Endodermal cell (in vitro differentiated cells): Measurements from ENCODE around the gene ALDH1L1. TPM values are rescaled to one million over a fixed set of nuclear protein-coding genes. Genes with fewer than 3 reads are reported as not detected.

Experiments used
- DNase-seq: peaks from one replicate; pipeline ENCODE4 v3.0.0-alpha.2; 2017
- H3K27ac ChIP-seq: 2 replicates; pipeline ENCODE4 v1.5.1; 2013; ENCODE audit warnings: mild to moderate bottlenecking, low read depth, low read length, moderate library complexity
- H3K27me3 ChIP-seq: 2 replicates; pipeline ENCODE4 v1.6.1; 2013; ENCODE audit warnings: mild to moderate bottlenecking, low read length, moderate library complexity; ENCODE audit not compliant: insufficient read depth, control insufficient read depth, poor library complexity, severe bottlenecking
- H3K36me3 ChIP-seq: 2 replicates; pipeline ENCODE4 v1.7.0; 2013; ENCODE audit warnings: mild to moderate bottlenecking, low read length, moderate library complexity; ENCODE audit not compliant: control insufficient read depth, insufficient read depth
- H3K4me1 ChIP-seq: one replicate; pipeline ENCODE4 v1.7.0; 2013; ENCODE audit warnings: low read length; ENCODE audit not compliant: control insufficient read depth, insufficient read depth
- H3K4me3 ChIP-seq: 2 replicates; pipeline ENCODE4 v1.5.1; 2013; ENCODE audit warnings: mild to moderate bottlenecking, low read length, moderate library complexity
- H3K9ac ChIP-seq: 2 replicates; pipeline ENCODE4 v1.6.1; 2013; ENCODE audit warnings: mild to moderate bottlenecking, low read length, moderate library complexity; ENCODE audit not compliant: poor library complexity, severe bottlenecking; ENCODE audit errors: extremely low read depth
- H3K9me3 ChIP-seq: 2 replicates; pipeline ENCODE4 v1.6.1; 2013; ENCODE audit warnings: mild to moderate bottlenecking, low read length, moderate library complexity; ENCODE audit not compliant: control insufficient read depth
- H3K27ac Mint-ChIP-seq: 2 replicates; pipeline ENCODE4 v1.8.0; 2020; ENCODE audit warnings: mixed read lengths
- H3K27me3 Mint-ChIP-seq: 2 replicates; pipeline ENCODE4 v1.8.0; 2021; ENCODE audit warnings: mild to moderate bottlenecking, mixed read lengths; ENCODE audit not compliant: insufficient read depth
- H3K36me3 Mint-ChIP-seq: 2 replicates; pipeline ENCODE4 v1.8.0; 2020; ENCODE audit warnings: low read depth, mixed read lengths
- H3K4me1 Mint-ChIP-seq: 2 replicates; pipeline ENCODE4 v1.8.0; 2020; ENCODE audit warnings: mixed read lengths
- H3K4me3 Mint-ChIP-seq: 2 replicates; pipeline ENCODE4 v1.8.0; 2020; ENCODE audit warnings: mild to moderate bottlenecking, moderate library complexity, mixed read lengths
- H3K9me3 Mint-ChIP-seq: 2 replicates; pipeline ENCODE4 v1.8.0; 2020; ENCODE audit warnings: mild to moderate bottlenecking, mixed read lengths
- WGBS, 2 experiments: methylation state at CpG; one replicate each; pipeline versions ENCODE4 v1.1.5 to v1.1.7; 2013; ENCODE audit warnings: missing lambda C conversion rate in 2 of 2, mixed read lengths in 1 of 2; ENCODE audit not compliant: insufficient coverage in 1 of 2, insufficient read length in 1 of 2; 5-methylcytosine and 5-hydroxymethylcytosine counted together
- total RNA-seq, 2 donors: library from RNA; stranded (reverse); fragmentation: NEBNext Ultra II Directional in 1 of 2; extraction: Animal tissue kit (Norgen Biotek cat#: 25700) in 1 of 2; gene quantifications; 2 replicates in 1 of 2; 3 replicates in 1 of 2; pipeline ENCODE4 v1.2.1, GENCODE V29; 2021
- TF ChIP-seq, protein P1 (sequence below): fragments of 200-600 bp; sonication (generic); conservative IDR thresholded peaks from 2 replicates; pipeline ENCODE4 v1.5.0; 2021; ENCODE audit warnings: antibody characterized with exemption, mild to moderate bottlenecking

ALDH1L1 gene
- total RNA-seq, 2 donors from 2014 or later, result 1.0 to 1.6 TPM

DNA sequence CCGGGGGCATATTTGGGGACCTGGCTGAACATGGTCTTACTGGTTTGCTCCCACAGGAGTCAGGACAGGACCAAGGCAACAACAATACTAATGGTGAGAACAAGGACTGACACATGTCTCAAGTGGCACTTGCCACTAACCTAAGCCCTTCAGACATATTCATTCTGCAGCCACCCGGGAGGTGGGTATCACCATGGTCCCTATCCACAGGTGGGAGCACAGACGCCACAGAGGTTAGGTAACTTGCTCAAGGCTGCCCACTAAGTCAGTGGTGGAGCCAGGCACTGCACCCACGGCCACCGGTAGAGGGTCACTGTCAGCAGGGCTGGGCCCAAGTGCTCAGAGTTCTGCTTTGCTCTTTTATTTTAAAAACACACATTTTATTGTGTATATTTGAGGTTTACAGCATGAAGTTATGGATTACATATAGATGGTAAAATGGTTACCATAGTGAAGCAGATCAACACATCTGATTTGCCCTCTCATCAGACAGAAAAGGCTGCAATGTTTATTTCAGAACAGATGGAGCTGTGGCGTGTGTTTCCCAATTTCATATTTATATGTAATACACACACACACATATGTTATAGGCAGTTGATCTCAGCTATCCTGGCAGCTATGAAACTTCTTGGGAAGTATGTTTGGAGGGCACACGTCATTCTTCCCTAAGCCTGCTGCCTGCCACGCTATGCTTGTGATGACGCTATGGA is 66.5 kb downstream of the ALDH1L1 start:
- Histone ChIP-seq H3K9ac (no peak overlapping the region), H3K9me3 (no peaks in the 10 kb centered on the region), H3K4me3 (no peak overlapping the region), H3K27ac (no peak overlapping the region), H3K27me3 (no peaks in the 10 kb centered on the region), H3K36me3 (no peaks in the 10 kb centered on the region), H3K4me1 (no peaks in the 10 kb centered on the region)
- TF ChIP-seq, protein P1, sequence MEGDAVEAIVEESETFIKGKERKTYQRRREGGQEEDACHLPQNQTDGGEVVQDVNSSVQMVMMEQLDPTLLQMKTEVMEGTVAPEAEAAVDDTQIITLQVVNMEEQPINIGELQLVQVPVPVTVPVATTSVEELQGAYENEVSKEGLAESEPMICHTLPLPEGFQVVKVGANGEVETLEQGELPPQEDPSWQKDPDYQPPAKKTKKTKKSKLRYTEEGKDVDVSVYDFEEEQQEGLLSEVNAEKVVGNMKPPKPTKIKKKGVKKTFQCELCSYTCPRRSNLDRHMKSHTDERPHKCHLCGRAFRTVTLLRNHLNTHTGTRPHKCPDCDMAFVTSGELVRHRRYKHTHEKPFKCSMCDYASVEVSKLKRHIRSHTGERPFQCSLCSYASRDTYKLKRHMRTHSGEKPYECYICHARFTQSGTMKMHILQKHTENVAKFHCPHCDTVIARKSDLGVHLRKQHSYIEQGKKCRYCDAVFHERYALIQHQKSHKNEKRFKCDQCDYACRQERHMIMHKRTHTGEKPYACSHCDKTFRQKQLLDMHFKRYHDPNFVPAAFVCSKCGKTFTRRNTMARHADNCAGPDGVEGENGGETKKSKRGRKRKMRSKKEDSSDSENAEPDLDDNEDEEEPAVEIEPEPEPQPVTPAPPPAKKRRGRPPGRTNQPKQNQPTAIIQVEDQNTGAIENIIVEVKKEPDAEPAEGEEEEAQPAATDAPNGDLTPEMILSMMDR, result peak; percentile 71
- H3K27me3 Mint-ChIP-seq, result no peaks in the 10 kb centered on the region
- H3K9me3 Mint-ChIP-seq, result no peaks in the 10 kb centered on the region
- WGBS, 2 experiments, result 74 to 86% methylated on average over 3 to 9 of the region's 9 CpGs
- DNase-seq, result peak; percentile 81
- H3K4me1 Mint-ChIP-seq, result no peaks in the 10 kb centered on the region
- no peak overlapping the region for H3K27ac Mint-ChIP-seq
- no peak overlapping the region for H3K4me3 Mint-ChIP-seq
- H3K36me3 Mint-ChIP-seq, result no peaks in the 10 kb centered on the region

GRCh38 chr3:126113238-126113555 is 67.2 kb downstream of the ALDH1L1 start:
- Mint-ChIP-seq H3K27ac (no peak overlapping the region), H3K4me1 (no peaks in the 10 kb centered on the region), H3K4me3 (no peak overlapping the region), H3K27me3 (no peaks in the 10 kb centered on the region), H3K9me3 (no peaks in the 10 kb centered on the region), H3K36me3 (no peaks in the 10 kb centered on the region)
- no peaks in the 10 kb centered on the region for H3K27me3 ChIP-seq
- H3K9me3 ChIP-seq, result no peaks in the 10 kb centered on the region
- peak; percentile 29 for DNase-seq
- no peak overlapping the region for H3K4me3 ChIP-seq
- TF ChIP-seq, protein P1, result no peak
- H3K36me3 ChIP-seq, result no peaks in the 10 kb centered on the region
- no peak overlapping the region for H3K27ac ChIP-seq
- WGBS, 2 experiments, result 87 to 100% methylated on average over 4 to 6 of the region's 6 CpGs
- H3K9ac ChIP-seq, result no peak overlapping the region
- no peaks in the 10 kb centered on the region for H3K4me1 ChIP-seq

DNA sequence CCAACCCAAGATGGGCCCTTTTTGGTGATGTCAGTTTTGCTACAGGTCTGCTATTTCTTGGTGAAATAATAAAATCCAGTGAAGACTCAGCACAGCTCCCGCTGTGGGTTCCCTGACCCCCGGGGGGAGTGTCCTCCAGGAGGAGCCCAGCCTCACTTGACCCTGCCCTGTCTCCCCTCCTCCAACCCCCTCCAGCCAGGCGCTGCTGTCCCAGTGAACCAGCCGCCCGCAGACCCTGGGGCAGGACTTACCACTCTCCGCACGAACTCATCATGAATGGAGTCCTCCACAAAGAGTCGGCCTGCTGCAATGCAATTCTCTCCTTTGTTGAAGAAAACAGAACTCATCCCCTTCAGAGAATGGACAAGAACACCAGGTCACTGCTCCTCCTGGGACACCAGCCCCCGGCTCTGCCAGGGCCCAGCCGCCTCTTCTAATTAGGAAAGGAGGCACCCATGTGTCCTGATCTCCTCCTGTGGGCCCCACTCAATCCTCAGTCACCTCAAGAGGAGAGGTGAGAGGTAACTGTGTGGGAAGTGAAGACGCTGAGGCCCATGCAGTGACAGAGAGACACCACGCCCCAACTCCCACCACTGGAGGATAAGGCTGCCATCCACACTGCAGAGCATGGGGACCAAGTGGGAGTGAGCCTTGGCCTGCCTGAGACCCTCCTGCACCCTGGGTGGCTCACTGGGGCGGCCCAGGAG is 67.7 kb downstream of the ALDH1L1 start:
- no peaks in the 10 kb centered on the region for H3K36me3 Mint-ChIP-seq
- WGBS, 2 experiments, result 92 to 93% methylated on average over 7 to 13 of the region's 13 CpGs

More for the DNA sequence above, 67.7 kb downstream of the ALDH1L1 start:
- H3K4me1 ChIP-seq, result no peaks in the 10 kb centered on the region
- H3K9me3 ChIP-seq, result no peaks in the 10 kb centered on the region
- no peaks in the 10 kb centered on the region for H3K9me3 Mint-ChIP-seq
- H3K4me3 ChIP-seq, result no peak overlapping the region
- H3K27me3 ChIP-seq, result no peaks in the 10 kb centered on the region
- H3K4me1 Mint-ChIP-seq, result no peaks in the 10 kb centered on the region
- H3K27ac Mint-ChIP-seq, result no peak overlapping the region
- TF ChIP-seq, protein P1, result no peak
- H3K9ac ChIP-seq, result no peak overlapping the region
- no peaks in the 10 kb centered on the region for H3K27me3 Mint-ChIP-seq
- no peak overlapping the region for H3K4me3 Mint-ChIP-seq
- H3K27ac ChIP-seq, result no peak overlapping the region
- peak; percentile 31 for DNase-seq
- no peaks in the 10 kb centered on the region for H3K36me3 ChIP-seq
